A673 (cell line): ENCODE data around the gene FXYD7.

ENCODE experiments used
- EZH2 ChIP-seq: fragments of 200-600 bp; sonication (generic); IDR thresholded peaks from 2 replicates; pipeline ENCODE4 v1.6.1; 2017; ENCODE audit warnings: borderline replicate concordance, low read depth, mild to moderate bottlenecking, mixed read lengths, antibody characterized with exemption, low read length; ENCODE audit not compliant: poor library complexity, severe bottlenecking
- TF ChIP-seq, protein P1 (sequence below): fragments of 300-800, 200-600 bp; sonication (generic); conservative IDR thresholded peaks from 2 replicates; pipeline ENCODE4 v1.5.1; 2017; ENCODE audit warnings: low read depth, mild to moderate bottlenecking, antibody characterized with exemption, low read length, moderate library complexity, mixed read lengths

DNA sequence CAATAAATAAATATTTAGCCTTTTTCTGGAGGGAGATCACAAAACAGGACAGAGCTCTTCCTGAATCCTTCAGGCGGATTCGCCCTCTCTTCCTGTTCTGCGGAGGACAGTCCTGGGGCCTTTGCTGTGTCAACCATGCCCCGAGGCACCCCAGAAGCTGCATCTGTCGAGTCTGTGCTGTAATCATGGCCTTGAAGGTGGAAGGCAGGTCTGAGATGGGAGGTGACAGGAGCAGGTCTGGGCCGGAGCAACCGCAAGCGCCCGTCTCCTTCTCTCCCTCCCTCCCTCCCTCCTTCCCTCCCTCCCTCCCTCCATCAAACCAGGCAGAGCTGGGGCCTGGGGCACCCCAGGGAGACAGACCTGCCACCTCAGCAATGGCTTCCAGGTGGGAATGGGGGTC is 32.1 kb upstream of the FXYD7 start:
- TF ChIP-seq, protein P1, sequence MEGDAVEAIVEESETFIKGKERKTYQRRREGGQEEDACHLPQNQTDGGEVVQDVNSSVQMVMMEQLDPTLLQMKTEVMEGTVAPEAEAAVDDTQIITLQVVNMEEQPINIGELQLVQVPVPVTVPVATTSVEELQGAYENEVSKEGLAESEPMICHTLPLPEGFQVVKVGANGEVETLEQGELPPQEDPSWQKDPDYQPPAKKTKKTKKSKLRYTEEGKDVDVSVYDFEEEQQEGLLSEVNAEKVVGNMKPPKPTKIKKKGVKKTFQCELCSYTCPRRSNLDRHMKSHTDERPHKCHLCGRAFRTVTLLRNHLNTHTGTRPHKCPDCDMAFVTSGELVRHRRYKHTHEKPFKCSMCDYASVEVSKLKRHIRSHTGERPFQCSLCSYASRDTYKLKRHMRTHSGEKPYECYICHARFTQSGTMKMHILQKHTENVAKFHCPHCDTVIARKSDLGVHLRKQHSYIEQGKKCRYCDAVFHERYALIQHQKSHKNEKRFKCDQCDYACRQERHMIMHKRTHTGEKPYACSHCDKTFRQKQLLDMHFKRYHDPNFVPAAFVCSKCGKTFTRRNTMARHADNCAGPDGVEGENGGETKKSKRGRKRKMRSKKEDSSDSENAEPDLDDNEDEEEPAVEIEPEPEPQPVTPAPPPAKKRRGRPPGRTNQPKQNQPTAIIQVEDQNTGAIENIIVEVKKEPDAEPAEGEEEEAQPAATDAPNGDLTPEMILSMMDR, result no peak
- TF ChIP-seq EZH2, result no peak
